Psoas muscle (tissue), 8 donors: ENCODE data around the gene IFIT5. TPM values are rescaled to one million over a fixed set of nuclear protein-coding genes. Genes with fewer than 3 reads are reported as not detected.
"Not testable (repeated sequence)": the region's sequence is repeated elsewhere in the genome, so short reads cannot be mapped to it uniquely, and the experiment has no call there.

Source experiments
- ATAC-seq, 4 donors: fragments of 200-7000 bp; cut with Tn5 transposase; one replicate each; pipeline ENCODE4 v1.9.1; 2020; ENCODE audit warnings: moderate library complexity in 3 of 4, mild to moderate bottlenecking in 2 of 4
- DNase-seq, 2 donors: peaks; one replicate each; pipeline ENCODE4 v3.0.0-alpha.2; 2020
- H3K27ac ChIP-seq: fragments of 200-600 bp; one replicate; pipeline ENCODE4 v1.8.0; 2022
- H3K27me3 ChIP-seq, 3 donors: fragments of 200-600 bp in 1 of 3; one replicate each; pipeline versions ENCODE4 v1.6.1 to v1.8.0; 2013 to 2022; ENCODE audit warnings: low read length in 2 of 3, mild to moderate bottlenecking in 2 of 3, moderate library complexity in 1 of 3; ENCODE audit not compliant: insufficient read depth in 3 of 3
- H3K36me3 ChIP-seq, 2 donors: fragments of 200-600 bp in 1 of 2; one replicate each; pipeline versions ENCODE4 v1.6.1 to v1.8.0; 2013 to 2022; ENCODE audit warnings: low read depth in 1 of 2, mild to moderate bottlenecking in 1 of 2, moderate library complexity in 1 of 2; ENCODE audit not compliant: insufficient read depth in 1 of 2
- H3K4me1 ChIP-seq: fragments of 200-600 bp; one replicate; pipeline ENCODE4 v1.8.0; 2022
- H3K4me3 ChIP-seq: fragments of 200-600 bp; one replicate; pipeline ENCODE4 v1.8.0; 2022; ENCODE audit warnings: mild to moderate bottlenecking
- H3K9me3 ChIP-seq: fragments of 200-600 bp; one replicate; pipeline ENCODE4 v1.8.0; 2022
- WGBS, 3 donors: extraction: QIAGEN DNeasy Blood & Tissue Kit; methylation state at CpG; one replicate each; pipeline versions ENCODE4 v1.1.6 to v1.1.7; 2013; 5-methylcytosine and 5-hydroxymethylcytosine counted together
- intact Hi-C, 2 donors: fragments of 100-400 bp; cut with DNase I; formaldehyde crosslinking; loops; one replicate each; pipeline versions ENCODE4 v1.11.0 to v1.14.2; 2022
- polyA plus RNA-seq, 3 donors: library from polyadenylated mRNA; stranded (reverse); fragments of 200-250 nt; gene quantifications; one replicate each; pipeline ENCODE4 v1.2.3, GENCODE V29; 2013
- total RNA-seq, 4 donors: library from RNA; stranded (reverse); fragmentation: NEBNext Ultra II Directional in 2 of 4; extraction: Animal tissue kit (Norgen Biotek cat#: 25700) in 2 of 4; gene quantifications; one replicate each; pipeline versions ENCODE4 v1.2.1 to v1.2.4, GENCODE V29; 2021 to 2023
- TF ChIP-seq, protein P1 (sequence below): fragments of 200-600 bp; IDR thresholded peaks from one replicate; pipeline ENCODE4 v1.8.0; 2022; ENCODE audit warnings: antibody characterized with exemption
- donor health status: healthy with polysubstance abuse.
- donor health status: DM: no; HTN: no; CAD: no; lungs with moderate emphysema.
- donor health status: Bipolar disorder and iron deficiency.
- donor health status: healthy.
- donor health status: DM: yes; HTN: yes; CAD: no.
- donor health status: DM: no; HTN: no; CAD: no.
- donor health status: DM: no; HTN: no; CAD: no.
- donor health status: DM: yes; HTN: yes; CAD: no.

IFIT5 gene
- total and polyA plus RNA-seq, 7 donors = 2.0 to 6.9 (median 3.0) TPM

DNA sequence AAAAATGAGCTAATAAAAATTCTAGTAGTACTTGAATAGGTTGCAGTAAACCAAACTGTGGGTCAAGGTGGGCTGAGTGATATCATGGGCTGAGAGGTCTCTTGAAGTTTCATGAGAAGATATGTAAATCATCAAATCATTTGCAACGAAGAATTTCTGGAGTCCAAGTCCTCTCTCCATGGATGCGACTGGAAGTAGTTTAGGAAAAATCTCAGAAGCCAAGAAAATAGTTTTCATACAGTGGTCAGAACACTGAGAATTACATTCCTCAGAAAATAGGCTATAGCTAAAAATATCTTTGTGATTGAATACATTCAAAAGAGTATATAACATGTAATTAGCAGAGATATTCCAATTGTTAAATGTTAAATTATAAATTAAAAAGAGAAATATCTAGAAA, 25.6 kb upstream of the IFIT5 start:
- 70 to 73% (median 71%) methylated on average over 2 of the region's 2 CpGs for WGBS, 3 donors
- TF ChIP-seq, protein P1, sequence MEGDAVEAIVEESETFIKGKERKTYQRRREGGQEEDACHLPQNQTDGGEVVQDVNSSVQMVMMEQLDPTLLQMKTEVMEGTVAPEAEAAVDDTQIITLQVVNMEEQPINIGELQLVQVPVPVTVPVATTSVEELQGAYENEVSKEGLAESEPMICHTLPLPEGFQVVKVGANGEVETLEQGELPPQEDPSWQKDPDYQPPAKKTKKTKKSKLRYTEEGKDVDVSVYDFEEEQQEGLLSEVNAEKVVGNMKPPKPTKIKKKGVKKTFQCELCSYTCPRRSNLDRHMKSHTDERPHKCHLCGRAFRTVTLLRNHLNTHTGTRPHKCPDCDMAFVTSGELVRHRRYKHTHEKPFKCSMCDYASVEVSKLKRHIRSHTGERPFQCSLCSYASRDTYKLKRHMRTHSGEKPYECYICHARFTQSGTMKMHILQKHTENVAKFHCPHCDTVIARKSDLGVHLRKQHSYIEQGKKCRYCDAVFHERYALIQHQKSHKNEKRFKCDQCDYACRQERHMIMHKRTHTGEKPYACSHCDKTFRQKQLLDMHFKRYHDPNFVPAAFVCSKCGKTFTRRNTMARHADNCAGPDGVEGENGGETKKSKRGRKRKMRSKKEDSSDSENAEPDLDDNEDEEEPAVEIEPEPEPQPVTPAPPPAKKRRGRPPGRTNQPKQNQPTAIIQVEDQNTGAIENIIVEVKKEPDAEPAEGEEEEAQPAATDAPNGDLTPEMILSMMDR = no peak
- H3K4me3 ChIP-seq = no peak overlapping the region
- H3K27me3 ChIP-seq = no peaks in the 10 kb centered on the region
- ATAC-seq = no peak
- DNase-seq = no peak
- H3K27ac ChIP-seq = no peak overlapping the region
- H3K36me3 ChIP-seq = no peaks in the 10 kb centered on the region
- H3K9me3 ChIP-seq = no peaks in the 10 kb centered on the region
- intact Hi-C loops = loop anchor here in 1 of 2 donors (5.0 kb wide), 1 partner anchor 97 kb away; no protein-coding TSS in a partner anchor
- H3K4me1 ChIP-seq = peaks cover 32% of the 10 kb centered on the region

GRCh38 chr10:89389254-89389653, 25.1 kb upstream of the IFIT5 start:
- H3K4me3 ChIP-seq = no peak overlapping the region
- no peaks in the 10 kb centered on the region for H3K36me3 ChIP-seq
- TF ChIP-seq, protein P1 = peak; percentile 45
- H3K4me1 ChIP-seq = peaks cover 37% of the 10 kb centered on the region
- no peak overlapping the region for H3K27ac ChIP-seq
- no peaks in the 10 kb centered on the region for H3K27me3 ChIP-seq
- ATAC-seq = no peak
- DNase-seq = no peak
- H3K9me3 ChIP-seq = no peaks in the 10 kb centered on the region
- intact Hi-C loops = loop anchor here in 1 of 2 donors (5.0 kb wide), 1 partner anchor 97 kb away; no protein-coding TSS in a partner anchor
- 79 to 87% (median 81%) methylated on average over 1 of the region's 1 CpG for WGBS, 3 donors

- 65 to 77% (median 73%) methylated on average over 5 of the region's 5 CpGs for WGBS, 3 donors
Observed at GRCh38 chr10:89390476-89391225, 23.7 kb upstream of the IFIT5 start.

GRCh38 chr10:89391226-89391576, 23.2 kb upstream of the IFIT5 start:
- H3K27me3 ChIP-seq, intact Hi-C loops, H3K4me3 ChIP-seq, ATAC-seq, DNase-seq, H3K36me3 ChIP-seq, H3K9me3 ChIP-seq: not testable (repeated sequence)
- 88 to 95% (median 94%) methylated on average over 4 of the region's 4 CpGs for WGBS, 3 donors
- Histone ChIP-seq H3K27ac (peak overlapping the region; percentile 27), H3K4me1 (peaks cover 42% of the 10 kb centered on the region)

More at GRCh38 chr10:89390476-89391225, 23.7 kb upstream of the IFIT5 start:
- DNase-seq (no peak), ATAC-seq (peak in 1 of 4 donors; percentile 29)
- Histone ChIP-seq H3K27ac (peak overlapping the region; percentile 27), H3K4me3 (no peak overlapping the region), H3K4me1 (peaks cover 42% of the 10 kb centered on the region), H3K36me3 (no peaks in the 10 kb centered on the region), H3K27me3 (no peaks in the 10 kb centered on the region), H3K9me3 (no peaks in the 10 kb centered on the region)
- intact Hi-C loops = no loop called here
- TF ChIP-seq, protein P1 = no peak

DNA sequence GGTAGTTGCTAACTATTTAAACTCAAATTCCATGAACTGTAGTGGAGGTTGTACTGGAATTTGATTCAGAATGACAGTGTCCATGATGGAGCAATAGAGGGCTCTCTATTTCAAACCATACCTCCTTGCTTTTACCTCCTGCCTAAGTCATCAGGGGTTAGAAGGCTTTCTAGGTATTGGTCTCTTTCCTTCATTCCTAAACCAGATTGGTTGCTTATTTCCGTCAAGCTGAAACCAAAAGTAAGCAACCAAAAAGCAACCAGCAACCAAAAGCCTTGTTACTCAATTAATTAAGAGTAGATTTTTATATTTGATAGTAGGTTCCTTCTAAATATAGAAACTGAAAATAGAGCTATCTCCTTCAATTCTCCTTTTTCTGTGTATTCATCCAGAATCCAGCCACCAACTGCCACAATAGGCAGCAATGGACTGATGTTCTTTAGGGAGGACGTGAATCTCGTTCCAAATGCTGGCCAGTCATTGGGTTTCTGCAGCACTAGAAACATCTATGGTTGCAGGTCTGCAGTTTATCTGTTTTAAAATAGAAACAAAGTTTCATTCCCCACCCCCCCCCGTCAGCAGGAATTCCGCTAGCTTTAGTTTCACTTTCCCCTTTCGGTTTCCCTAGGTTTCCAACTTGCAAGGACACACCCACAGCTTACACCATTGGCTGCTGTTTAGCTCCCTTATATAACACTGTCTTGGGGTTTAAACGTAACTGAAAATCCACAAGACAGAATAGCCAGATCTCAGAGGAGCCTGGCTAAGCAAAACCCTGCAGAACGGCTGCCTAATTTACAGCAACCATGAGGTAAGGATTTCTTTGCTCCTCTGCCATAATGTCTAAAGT, 22.2 kb upstream of the IFIT5 start, which contains the start of gene IFIT1:
TSS of gene IFIT1 (plus strand) at position 717 of the 850 bp plus-strand sequence. CDS start at position 807, 90 bp downstream.
- Histone ChIP-seq H3K4me1 (peaks cover 42% of the 10 kb centered on the region), H3K27ac (peak within 1 kb of the TSS; percentile 78), H3K27me3 (no peaks in the 10 kb centered on the region), H3K36me3 (no peaks in the 10 kb centered on the region), H3K4me3 (peak within 1 kb of the TSS; percentile 72), H3K9me3 (no peaks in the 10 kb centered on the region)
- DNase-seq (no peak), ATAC-seq (peak; percentile 90 to 96 (median 94))
- 0 to 1% (median 1%) methylated on average over 8 of the region's 8 CpGs for WGBS, 3 donors
- intact Hi-C loops = no loop called here
- TF ChIP-seq, protein P1 = no peak
